ENCODE results near the gene PRKN.

- TF ChIP-seq CTCF (IDR thresholded peaks at IDR 0.05) (no peak), POLR2A (IDR thresholded peaks at IDR 0.05) (no peak)
Measured at GRCh38 chr6:162239330-162239729, 488.2 kb downstream of the PRKN start.

All from thyroid gland (tissue), 4 donors.